Endothelial cell of hepatic sinusoid (primary cell): Measurements from ENCODE around the gene STAM.
"Not testable (repeated sequence)": the region's sequence is repeated elsewhere in the genome, so short reads cannot be mapped to it uniquely, and the experiment has no call there.

Source experiments
- in situ Hi-C: cut with HindIII; loops from 2 replicates; pipeline ENCODE4 v1.10.0; 2017; ENCODE audit warnings: low sequenced_read_pairs

STAM gene

DNA sequence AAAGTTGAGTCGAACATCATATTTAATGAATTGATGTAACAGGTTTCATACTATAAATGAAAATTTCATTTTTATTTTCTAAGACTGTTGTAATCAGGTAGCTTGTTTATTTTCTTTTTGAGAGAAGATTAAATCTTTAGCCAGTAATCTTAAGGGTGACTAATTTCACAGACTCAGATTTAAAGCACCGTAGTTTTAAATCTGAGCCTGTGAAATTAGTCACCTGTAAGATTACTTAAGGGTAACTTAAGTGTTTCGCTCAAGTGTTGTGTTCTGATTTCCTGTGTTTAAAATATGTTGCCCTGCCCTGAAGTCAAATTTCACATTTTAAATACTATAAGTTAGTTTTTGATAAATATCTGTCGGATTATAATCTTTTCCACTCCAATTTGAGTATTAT is 72.2 kb downstream of the STAM start:
- in situ Hi-C loops, result no loop called here

DNA sequence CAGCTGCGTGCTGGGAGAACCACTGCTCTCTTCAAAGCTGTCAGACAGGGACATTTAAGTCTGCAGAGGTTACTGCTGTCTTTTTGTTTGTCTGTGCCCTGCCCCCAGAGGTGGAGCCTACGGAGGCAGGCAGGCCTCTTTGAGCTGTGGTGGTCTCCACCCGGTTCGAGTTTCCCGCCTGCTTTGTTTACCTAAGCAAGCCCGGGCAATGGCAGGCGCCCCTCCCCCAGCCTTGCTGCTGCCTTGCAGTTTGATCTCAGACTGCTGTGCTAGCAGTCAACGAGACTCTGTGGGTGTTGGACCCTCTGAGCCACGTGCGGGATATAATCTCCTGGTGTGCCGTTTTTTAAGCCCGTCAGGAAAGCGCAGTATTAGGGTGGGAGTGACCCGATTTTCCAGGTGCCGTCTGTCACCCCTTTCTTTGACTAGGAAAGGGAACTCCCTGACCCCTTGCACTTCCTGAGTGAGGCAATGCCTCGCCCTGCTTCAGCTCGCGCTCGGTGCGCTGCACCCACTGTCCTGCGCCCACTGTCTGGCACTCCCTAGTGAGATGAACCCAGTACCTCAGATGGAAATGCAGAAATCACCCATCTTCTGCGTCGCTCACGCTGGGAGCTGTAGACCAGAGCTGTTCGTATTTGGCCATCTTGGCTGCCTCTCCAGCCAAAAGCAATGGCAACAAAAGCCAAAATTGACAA is 78.5 kb downstream of the STAM start:
- in situ Hi-C loops, result not testable (repeated sequence)

DNA sequence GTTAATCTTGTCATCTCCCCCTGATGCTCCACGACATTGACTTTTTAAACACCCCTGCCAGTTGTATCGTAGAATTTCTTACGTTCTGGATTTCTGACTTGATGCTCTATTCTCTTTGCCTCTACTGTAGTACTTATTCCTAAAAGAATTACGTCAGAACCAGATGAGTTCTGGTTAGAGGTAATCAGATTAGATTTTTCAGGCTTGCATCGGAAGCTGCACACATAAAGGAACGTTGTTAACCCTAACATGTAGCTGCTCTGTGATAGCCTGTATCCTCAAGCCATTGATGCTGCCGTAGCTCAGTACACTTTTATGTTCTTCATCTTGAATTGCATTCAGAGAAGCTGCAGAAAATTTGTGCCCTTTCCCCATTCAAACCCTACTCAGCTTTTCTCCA is 81.8 kb downstream of the STAM start:
- in situ Hi-C loops, result no loop called here

DNA sequence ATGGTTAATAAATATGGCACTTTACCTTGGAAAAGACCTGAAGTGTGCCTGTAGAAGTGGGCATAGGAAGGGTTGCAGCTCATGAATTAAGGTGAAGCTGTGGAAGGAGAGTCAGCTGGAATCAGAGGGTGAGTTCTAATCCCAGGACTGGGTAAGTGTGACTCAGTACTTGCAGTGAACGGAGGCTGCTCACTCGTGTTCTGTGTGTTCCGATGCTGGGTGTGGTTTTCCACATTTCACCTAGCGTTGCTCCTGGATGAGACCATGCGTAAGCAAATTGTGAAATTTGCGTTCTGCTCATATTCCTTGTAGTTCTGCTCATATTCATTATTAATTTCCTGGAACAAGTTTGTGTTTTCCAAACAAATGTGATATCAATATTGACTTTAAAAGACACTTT is 85.7 kb downstream of the STAM start:
- in situ Hi-C loops, result no loop called here

DNA sequence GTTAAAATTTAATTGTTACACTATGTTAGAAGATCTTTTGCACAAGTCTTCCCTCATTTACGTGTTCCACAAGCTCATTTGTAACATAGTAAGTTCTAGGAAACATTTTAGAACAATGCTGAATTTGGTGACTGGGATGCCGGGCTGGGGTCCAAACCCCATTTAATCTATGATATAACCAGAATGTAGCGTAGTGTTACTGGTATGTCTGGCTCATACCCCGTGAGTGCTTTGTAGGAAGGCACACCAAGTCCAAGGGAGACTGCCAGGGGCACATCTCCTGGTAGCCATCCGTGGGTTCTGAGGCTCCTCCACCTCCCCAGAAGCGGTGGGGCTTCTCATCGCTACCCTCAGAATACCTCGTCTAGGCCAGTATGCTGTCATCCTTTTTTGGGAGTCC is 86.7 kb downstream of the STAM start:
- in situ Hi-C loops, result no loop called here

DNA sequence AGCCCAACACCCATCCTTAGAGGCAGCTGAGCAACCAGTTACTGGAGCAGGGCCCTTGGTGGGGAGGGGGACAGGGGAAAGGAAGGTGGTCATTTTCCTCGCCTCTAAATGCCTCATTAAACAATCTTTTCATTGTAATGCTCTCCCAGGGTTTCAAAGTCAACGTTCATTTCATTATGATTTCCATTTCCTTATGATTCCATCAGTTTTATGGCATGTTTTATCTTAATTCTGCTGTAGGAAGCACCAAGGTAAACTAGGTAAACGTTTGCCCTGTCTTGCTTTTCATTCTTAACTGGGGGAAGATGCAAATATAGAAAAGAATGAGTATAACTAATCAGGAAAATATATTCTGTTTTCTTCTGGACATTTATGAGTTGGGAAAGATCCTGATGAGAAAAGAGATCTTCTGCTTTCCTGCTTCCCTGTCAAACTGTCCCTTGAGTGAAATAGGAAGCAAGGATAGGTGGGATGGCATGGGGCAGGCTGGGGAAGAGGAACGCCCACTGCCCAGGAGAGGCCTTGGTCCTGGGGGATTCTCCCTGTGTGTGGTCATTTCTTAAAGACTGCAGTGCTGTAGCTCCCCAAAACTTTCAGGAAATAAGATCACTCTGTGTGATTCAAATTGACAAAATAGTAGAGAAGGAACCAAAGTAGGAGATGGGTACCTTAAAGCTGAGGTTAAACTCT is 87.5 kb downstream of the STAM start:
- in situ Hi-C loops, result no loop called here

DNA sequence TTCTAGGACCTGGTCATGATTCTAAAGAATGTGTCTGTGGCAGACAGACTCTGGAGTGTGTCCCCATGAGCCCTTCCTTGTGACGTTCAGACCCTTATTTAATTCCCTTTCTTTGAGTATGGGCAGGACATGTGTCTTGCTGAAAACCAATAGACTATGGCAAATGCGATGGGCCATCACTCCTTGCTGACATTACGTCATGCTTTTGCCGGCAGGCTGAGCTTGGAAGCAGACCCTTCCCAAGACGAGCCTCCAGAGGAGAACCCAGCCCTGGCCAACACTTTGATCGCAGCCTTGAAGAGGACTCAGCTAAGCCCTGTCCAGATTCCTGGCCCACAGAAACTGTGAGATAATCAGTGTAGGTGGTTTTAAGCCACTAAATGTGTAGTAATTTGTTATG is 89.7 kb downstream of the STAM start:
- in situ Hi-C loops, result no loop called here

DNA sequence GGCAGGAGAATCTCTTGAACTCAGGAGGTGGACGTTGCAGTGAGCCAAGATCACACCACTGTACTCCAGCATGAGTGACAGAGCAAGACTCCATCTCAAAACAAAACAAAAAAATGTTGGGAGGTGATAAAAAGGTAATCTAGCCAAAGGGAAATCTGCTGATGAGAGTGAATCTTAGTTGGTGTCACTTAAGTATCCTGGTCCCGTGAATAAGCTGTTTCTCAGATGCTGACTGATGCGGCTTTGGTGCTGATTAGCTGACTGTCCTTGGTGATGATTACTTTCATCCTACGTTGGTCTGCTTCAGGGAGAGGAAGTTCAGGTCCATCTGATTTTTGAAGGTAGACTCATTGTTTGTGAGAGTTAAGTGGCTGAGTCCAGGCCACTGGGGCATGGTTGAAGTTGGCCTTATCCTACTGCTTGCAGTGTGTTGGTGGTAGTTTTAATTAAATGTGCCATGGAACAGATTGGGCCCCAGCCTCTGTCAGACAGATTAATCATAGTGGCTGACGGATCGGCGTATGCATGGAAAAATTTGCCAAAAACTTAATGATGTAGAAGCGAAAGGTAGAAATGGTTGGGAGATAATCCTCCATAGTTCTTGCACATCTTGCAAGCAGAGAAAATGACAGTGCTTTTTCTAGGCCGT is 90.6 kb downstream of the STAM start:
- in situ Hi-C loops, result no loop called here

DNA sequence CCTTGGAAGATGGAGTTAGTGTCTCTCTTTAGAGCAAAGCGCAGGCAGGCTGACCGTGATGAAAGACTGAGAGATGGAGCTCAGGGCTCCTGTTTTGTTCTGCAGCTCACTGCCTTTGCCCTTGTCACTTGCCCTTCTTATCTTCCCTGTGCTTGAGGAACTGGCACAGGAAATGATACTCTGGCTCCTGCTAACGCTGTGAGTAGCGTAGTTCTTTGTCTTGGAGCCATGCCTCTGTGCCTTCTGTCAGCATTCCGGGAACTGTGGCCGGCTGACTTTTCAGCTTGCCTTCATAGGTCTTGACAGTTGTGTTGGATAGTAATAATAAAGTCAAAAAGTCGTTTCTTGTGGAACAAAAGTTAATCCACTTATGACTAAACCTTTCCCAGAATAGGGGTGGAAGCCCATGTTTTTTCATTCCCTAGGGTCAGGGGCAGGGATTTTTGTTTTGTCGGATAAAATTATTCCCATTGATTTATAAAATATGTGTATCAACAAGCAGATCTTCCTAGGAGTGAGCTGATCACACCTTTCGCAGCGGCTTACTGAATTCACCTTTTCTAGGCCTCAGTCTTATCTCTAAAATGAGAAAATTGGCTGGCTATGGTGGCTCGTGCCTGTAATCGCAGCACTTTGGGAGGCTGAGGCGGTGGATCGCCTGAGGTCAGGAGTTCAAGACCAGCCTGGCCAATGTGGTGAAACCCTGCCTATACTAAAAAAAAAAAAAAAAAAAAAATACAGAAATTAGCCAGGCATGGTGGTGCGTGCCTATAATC is 91.4 kb downstream of the STAM start:
- in situ Hi-C loops, result no loop called here

DNA sequence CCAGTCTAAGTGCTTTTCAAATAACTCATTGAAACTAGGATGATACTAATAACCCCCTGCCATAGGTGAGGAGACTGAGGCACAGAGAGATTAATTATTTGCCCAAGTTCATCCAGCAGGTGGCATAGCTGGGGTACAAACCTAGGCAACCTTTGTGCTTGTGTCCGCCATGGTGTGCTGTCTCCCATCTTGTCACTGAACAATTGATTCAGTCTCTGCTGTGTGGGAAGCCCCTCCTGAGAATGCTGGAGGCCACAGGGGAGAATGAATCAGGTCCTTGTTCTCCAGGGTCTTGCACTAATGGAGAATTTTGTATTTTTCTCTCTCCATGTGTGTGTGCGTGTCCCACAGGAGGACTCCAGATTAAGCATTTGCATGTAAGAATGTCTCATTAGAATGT is 92.3 kb downstream of the STAM start:
- in situ Hi-C loops, result no loop called here

DNA sequence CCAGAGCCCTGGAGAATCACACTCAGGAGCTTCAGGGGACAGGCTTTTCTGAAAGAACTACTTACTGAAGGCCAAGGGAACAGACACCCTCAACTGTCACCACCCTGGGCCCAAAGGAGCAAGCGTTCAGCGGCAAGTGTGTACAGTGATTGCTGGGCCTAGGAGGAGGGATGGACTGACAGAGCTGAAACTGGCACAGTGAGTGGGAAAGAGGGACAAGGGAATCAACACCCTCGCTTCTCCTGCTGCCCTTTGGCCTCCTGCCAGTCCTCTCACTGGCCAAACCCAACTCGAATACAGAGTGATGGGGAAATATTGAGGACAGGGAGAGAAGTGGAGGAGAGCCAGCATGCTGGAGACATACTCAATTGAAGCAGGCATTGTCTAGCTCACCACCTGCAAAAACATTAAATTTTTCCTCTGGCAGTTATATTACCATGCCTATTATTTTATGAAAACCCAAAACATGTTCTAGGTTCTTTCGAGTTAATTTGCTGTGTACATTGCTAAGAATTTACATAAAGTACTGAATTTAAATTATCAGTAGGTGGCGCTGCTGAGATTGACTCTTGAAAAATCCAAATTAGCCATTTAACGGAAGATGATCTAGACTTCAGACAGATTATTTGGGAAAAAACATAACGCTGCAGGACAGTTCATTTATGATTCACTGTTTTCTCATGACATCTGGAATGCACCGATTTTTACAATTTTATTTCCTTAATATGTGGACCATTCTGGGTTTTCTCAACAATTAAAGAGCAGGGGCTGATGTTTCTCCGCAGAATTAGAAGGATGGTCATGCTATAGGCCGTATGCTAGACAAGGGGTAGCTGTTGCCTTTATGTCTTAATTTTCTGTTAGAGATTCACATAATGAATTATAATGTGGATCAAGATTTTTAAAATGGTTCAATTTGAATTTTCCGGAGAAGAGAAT is 93.3 kb downstream of the STAM start:
- in situ Hi-C loops, result no loop called here

DNA sequence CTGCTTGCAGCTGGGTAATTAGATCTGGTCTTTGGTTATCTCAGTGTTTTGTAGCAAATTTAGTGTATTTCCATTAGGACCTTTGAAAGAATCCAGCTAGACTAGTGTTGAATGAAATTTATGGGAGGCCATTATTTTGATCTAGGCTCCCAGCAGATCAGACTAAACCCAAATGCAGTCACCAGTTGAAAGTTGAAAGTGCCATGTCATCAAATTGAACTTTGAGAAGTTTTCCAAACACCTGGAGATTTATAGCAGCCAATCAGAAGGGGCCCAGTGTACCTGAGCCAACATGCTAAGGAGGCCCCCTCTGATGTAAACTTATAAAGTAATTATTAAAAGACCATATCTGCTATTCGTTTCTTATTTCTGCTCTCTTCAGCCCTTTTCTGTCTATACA is 96.7 kb downstream of the STAM start:
- in situ Hi-C loops, result no loop called here

DNA sequence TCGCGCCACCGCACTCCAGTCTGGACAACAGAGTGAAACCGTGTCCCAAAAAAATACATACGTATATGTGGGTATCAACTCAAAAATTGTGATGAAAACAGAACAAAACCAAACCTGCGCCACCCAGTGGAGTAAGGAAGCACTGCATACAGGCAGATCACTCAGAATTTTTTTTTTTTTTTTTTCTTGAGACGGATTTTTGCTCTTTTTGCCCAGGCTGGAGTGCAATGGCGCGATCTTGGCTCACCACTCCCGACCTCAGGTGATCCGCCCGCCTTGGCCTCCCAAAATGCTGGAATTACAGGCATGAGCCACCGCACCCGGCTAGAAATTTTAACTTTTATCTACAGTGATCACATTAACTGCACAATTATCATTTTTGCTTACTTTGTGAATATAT is 99.0 kb downstream of the STAM start:
- in situ Hi-C loops, result no loop called here

DNA sequence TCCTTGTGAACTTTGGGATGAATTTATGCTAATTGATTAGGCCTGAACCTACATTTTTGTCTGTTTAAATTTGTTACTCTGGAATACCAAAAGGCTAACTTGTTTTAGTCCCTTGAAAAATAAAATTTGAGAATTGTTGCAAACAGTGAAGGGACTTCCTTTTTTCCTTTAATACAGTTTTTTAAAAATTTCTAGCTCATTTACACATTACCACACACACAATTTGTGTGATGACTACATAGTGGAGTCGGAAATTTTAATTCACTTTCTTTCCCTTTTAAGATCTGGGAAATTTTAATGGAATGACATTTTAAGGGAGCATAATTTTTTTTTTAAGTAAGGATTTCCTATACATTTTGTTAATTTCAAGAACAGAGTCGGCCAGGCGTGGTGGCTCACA is 99.5 kb downstream of the STAM start:
- in situ Hi-C loops, result no loop called here

DNA sequence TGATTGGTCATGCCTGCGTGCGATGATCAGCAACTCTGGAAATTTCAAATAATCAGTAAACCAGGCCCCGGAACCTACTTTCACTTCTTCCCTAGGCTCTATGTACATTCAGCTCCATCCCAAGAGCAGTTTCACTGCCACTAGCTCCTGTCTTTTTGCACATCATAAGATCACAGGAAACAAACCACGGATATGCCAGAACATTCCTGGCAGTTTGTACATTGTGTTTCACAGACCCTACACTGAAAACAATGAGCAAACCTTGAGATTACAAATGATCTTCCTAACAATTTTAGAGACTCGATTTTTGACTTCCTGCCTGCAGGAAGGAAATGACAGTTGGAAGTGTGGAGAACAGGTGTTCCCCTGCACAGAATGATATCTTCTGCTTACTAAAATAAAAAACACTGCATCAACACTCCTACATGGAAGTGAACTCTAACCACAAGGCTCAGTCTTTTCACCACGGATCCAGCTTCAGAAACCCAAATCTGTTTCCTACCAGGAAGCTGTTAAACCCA is 100.5 kb downstream of the STAM start:
- in situ Hi-C loops, result no loop called here

DNA sequence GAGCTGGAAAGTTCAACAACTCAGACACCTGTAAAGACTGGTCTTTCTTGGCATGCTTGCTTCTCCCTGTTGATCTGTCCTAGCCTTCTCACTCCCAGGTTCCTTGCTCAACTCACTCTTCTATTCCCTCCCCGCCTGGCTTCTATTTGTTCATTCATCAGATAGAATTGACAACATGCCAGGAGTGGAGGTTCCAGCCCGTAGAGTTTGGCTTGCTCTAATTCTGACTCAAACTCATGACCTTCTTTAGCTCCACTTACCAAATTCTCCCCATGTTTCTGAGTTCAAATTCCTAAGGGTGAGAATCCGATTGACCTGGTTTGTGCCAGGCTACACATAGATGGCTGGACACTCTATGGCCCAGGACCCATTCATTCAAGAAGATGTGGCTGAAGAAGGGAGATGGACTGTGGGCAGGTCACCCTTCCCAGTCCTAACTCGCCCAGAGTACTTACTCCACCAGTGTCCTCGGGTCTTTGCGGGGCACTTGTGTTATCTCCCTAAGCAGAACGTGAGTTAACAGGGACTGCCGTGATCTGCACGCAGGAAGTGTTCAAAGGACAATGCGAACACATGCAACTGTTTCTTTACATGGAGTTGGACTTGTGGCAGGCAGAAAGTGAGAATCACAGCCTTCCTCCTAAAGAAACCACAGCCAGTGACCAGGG is 104.1 kb downstream of the STAM start:
- in situ Hi-C loops, result loop anchor here (5.0 kb wide), 1 partner anchor 56 kb away; no protein-coding TSS in a partner anchor

DNA sequence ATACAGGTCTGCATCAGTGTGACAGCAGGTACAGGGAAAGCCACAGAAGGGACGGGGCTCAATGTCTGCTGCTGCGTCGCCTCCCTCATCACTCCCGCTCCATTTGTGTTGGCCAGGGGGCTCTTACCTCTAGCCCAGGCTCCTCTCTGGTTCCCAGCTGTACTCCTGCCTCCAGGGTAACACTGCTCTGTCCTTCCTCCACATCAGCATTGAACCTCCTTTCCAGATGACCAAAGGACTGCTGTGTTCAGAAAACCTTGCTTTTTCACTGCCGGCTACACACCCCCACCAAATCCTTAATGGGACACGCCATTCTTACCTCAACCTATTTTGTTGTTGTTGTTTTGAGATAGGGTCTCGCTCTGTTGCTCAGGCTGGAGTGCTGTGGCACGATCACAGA is 105.9 kb downstream of the STAM start:
- in situ Hi-C loops, result loop anchor here (5.0 kb wide), 1 partner anchor 58 kb away; no protein-coding TSS in a partner anchor

DNA sequence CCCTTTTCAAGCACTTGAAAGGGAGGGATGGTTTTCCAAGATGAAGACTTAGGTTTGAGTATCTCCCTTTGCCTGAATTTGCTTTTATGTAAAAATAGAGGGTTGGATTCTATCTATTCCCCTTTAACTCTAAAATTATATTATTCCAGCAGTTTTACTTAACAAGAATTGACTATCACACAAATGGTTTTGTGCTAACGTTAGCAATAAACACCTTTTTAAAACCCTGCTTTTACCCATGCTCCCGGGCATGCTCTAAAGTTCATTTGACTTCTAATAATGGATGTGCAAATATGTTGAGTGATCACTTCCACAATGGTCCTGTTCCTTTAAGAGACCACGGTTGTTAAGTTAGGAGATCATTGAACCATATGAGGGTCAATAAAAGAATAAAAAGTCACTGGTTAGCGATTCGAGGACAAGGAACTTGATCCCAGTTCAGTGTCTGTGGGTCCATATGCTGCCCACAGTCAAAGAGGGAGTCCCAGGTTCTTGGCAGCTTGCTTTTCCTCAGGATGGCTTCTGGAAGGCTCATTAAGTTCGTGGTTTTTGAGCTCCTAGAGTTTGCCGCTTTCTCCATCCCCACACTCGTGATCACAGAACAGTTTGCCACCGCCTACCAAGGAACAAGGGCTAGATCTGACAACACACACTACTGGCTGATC is 108.0 kb downstream of the STAM start, which contains the start of gene TMEM236:
Gene TMEM236 (plus strand): TSS at position 421 of the 665 bp plus-strand sequence. CDS start 95 bp downstream, at position 516.
- in situ Hi-C loops, result no loop called here
